ENCODE results near the gene NFXL1. TPM values are rescaled to one million over a fixed set of nuclear protein-coding genes. Genes with fewer than 3 reads are reported as not detected.
A peak's percentile ranks its signal among the peaks of the same experiment; 100 is the strongest.

Gene NFXL1
- total RNA-seq, 1 donor = 5.8 TPM

DNA sequence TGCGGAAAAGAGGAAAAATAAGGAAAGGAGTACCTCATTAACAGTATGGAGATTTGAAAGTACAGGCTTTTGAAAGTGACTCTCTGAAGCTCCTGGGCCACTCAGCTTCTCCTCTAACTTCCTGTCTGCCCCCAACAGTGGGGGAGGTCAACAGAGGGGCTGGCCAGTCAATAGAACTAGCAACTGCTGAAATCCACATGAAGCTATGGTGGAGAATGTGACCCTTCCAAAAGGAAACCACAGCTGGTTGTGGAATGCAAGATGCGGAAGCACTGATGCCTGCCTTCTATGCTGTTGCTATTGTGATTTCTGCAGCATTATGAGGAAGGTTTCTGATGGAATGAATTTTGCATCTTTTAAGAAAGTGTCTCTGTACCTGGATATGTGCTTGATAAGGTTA is 78.9 kb downstream of the NFXL1 start:
- H3K4me3 ChIP-seq (ENCODE audit: insufficient read depth, low read length) = no peak overlapping the region
- TF ChIP-seq CTCF (IDR thresholded peaks at IDR 0.05; ENCODE audit: extremely low read depth, low read depth, low read length) = no peak
- no peak overlapping the region for H3K27ac ChIP-seq (ENCODE audit: low read depth, low read length)
- H3K27me3 ChIP-seq (ENCODE audit: insufficient read depth, low read length) = no peaks in the 10 kb centered on the region
- H3K36me3 ChIP-seq (ENCODE audit: insufficient read depth, low read length) = no peaks in the 10 kb centered on the region
- H4K20me1 ChIP-seq (ENCODE audit: insufficient read depth, low read length) = no peaks in the 10 kb centered on the region
- no peak overlapping the region for H2AFZ ChIP-seq (ENCODE audit: low read length)
- no peaks in the 10 kb centered on the region for H3K79me2 ChIP-seq (ENCODE audit: insufficient read depth, low read length)
- H3K4me1 ChIP-seq (ENCODE audit: insufficient read depth, low read length) = peaks cover 25% of the 10 kb centered on the region
- DNase-seq (ENCODE audit: insufficient read length, low spot score, missing footprints) = no peak
- H3K4me2 ChIP-seq (ENCODE audit: insufficient read depth, low read length) = peak overlapping the region; percentile 90
- no peaks in the 10 kb centered on the region for H3K9me3 ChIP-seq (ENCODE audit: low read depth, low read length)

DNA sequence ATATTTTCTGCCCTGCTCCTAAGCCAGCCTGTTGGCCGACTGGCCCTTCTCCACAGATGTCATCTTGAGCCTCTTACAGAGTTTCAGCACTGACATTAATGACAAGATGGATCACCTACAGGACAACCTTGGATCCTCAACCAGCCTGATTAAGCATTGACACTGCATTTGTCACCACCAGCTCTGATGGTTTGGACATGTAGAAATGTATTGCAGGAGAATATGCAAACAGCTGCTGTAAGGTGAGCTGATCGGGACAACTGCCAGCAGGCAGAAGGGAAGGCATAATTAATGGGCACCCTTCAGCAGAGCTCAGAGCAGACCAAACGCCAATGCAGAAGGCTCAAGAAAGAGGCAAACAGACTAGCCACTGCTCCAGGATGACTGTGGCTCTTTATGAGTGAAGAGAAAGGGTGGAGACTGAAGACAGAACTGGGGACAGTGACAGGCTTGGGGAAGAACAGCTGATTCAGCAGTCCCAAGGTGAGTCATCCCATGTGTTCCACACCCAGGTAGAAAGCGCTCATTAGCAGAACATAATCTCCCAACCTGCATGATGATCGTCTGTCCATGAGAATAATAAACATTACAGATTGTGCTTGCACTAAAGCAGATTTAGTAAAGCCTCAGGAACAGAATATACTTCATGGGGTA is 83.2 kb downstream of the NFXL1 start:
- H3K9me3 ChIP-seq (ENCODE audit: low read depth, low read length) = no peaks in the 10 kb centered on the region
- H3K4me2 ChIP-seq (ENCODE audit: insufficient read depth, low read length) = no peak overlapping the region
- H3K36me3 ChIP-seq (ENCODE audit: insufficient read depth, low read length) = no peaks in the 10 kb centered on the region
- no peak overlapping the region for H3K4me3 ChIP-seq (ENCODE audit: insufficient read depth, low read length)
- no peak overlapping the region for H2AFZ ChIP-seq (ENCODE audit: low read length)
- DNase-seq (ENCODE audit: insufficient read length, low spot score, missing footprints) = no peak
- H3K27me3 ChIP-seq (ENCODE audit: insufficient read depth, low read length) = no peaks in the 10 kb centered on the region
- peaks cover 7% of the 10 kb centered on the region for H3K4me1 ChIP-seq (ENCODE audit: insufficient read depth, low read length)
- no peak for TF ChIP-seq CTCF (IDR thresholded peaks at IDR 0.05; ENCODE audit: extremely low read depth, low read depth, low read length)
- H3K79me2 ChIP-seq (ENCODE audit: insufficient read depth, low read length) = no peaks in the 10 kb centered on the region
- no peaks in the 10 kb centered on the region for H4K20me1 ChIP-seq (ENCODE audit: insufficient read depth, low read length)
- no peak overlapping the region for H3K27ac ChIP-seq (ENCODE audit: low read depth, low read length)

GRCh38 chr4:47830265-47831025 is 83.9 kb downstream of the NFXL1 start:
- Histone ChIP-seq H3K4me1 (ENCODE audit: insufficient read depth, low read length) (peaks cover under 1% of the 10 kb centered on the region), H3K36me3 (ENCODE audit: insufficient read depth, low read length) (no peaks in the 10 kb centered on the region), H3K27me3 (ENCODE audit: insufficient read depth, low read length) (no peaks in the 10 kb centered on the region), H3K79me2 (ENCODE audit: insufficient read depth, low read length) (no peaks in the 10 kb centered on the region), H3K4me3 (ENCODE audit: insufficient read depth, low read length) (no peak overlapping the region), H4K20me1 (ENCODE audit: insufficient read depth, low read length) (no peaks in the 10 kb centered on the region), H2AFZ (ENCODE audit: low read length) (no peak overlapping the region), H3K9me3 (ENCODE audit: low read depth, low read length) (no peaks in the 10 kb centered on the region), H3K27ac (ENCODE audit: low read depth, low read length) (no peak overlapping the region), H3K4me2 (ENCODE audit: insufficient read depth, low read length) (no peak overlapping the region)
- TF ChIP-seq CTCF (IDR thresholded peaks at IDR 0.05; ENCODE audit: extremely low read depth, low read depth, low read length) = no peak
- DNase-seq (ENCODE audit: insufficient read length, low spot score, missing footprints) = peak; percentile 68

- TF ChIP-seq CTCF (IDR thresholded peaks at IDR 0.05; ENCODE audit: extremely low read depth, low read depth, low read length) = no peak
- H4K20me1 ChIP-seq (ENCODE audit: insufficient read depth, low read length) = no peaks in the 10 kb centered on the region
- DNase-seq (ENCODE audit: insufficient read length, low spot score, missing footprints) = no peak
- H3K27me3 ChIP-seq (ENCODE audit: insufficient read depth, low read length) = no peaks in the 10 kb centered on the region
- H3K4me2 ChIP-seq (ENCODE audit: insufficient read depth, low read length) = no peak overlapping the region
- no peaks in the 10 kb centered on the region for H3K36me3 ChIP-seq (ENCODE audit: insufficient read depth, low read length)
- H3K4me1 ChIP-seq (ENCODE audit: insufficient read depth, low read length) = no peaks in the 10 kb centered on the region
- H3K4me3 ChIP-seq (ENCODE audit: insufficient read depth, low read length) = no peak overlapping the region
- no peaks in the 10 kb centered on the region for H3K79me2 ChIP-seq (ENCODE audit: insufficient read depth, low read length)
- H2AFZ ChIP-seq (ENCODE audit: low read length) = no peak overlapping the region
- no peak overlapping the region for H3K27ac ChIP-seq (ENCODE audit: low read depth, low read length)
- H3K9me3 ChIP-seq (ENCODE audit: low read depth, low read length) = no peaks in the 10 kb centered on the region
Observed at GRCh38 chr4:47829438-47829837, 84.9 kb downstream of the NFXL1 start.

Measured in osteoblast (primary cell).